ENCODE data around the gene TNC. TPM values are rescaled to one million over a fixed set of nuclear protein-coding genes. Genes with fewer than 3 reads are reported as not detected.

The TNC gene
- total RNA-seq, 1 donor from 2014 or later = 289 TPM

GRCh38 chr9:115033800-115034199 lies 84.2 kb downstream of the TNC start:
- TF ChIP-seq CTCF (IDR thresholded peaks at IDR 0.05; ENCODE audit: insufficient read depth, low read length, poor library complexity, severe bottlenecking) = no peak
- peaks cover 1% of the 10 kb centered on the region for H3K36me3 ChIP-seq (ENCODE audit: control insufficient read depth, insufficient read depth, low read length)
- no peak for DNase-seq (ENCODE audit: low read depth)
- no peak overlapping the region for H3K4me3 ChIP-seq (ENCODE audit: low read depth, low read length)
- no peaks in the 10 kb centered on the region for H3K27me3 ChIP-seq (ENCODE audit: control insufficient read depth, insufficient read depth, low read length)

GRCh38 chr9:115032296-115032695 lies 85.7 kb downstream of the TNC start:
- no peak for TF ChIP-seq CTCF (IDR thresholded peaks at IDR 0.05; ENCODE audit: insufficient read depth, low read length, poor library complexity, severe bottlenecking)
- H3K36me3 ChIP-seq (ENCODE audit: control insufficient read depth, insufficient read depth, low read length) = no peaks in the 10 kb centered on the region
- no peaks in the 10 kb centered on the region for H3K27me3 ChIP-seq (ENCODE audit: control insufficient read depth, insufficient read depth, low read length)
- no peak for DNase-seq (ENCODE audit: low read depth)
- H3K4me3 ChIP-seq (ENCODE audit: low read depth, low read length) = no peak overlapping the region

GRCh38 chr9:115030006-115030405 lies 88.0 kb downstream of the TNC start:
- H3K36me3 ChIP-seq (ENCODE audit: control insufficient read depth, insufficient read depth, low read length) = peaks cover 1% of the 10 kb centered on the region
- TF ChIP-seq CTCF (IDR thresholded peaks at IDR 0.05; ENCODE audit: insufficient read depth, low read length, poor library complexity, severe bottlenecking) = no peak

GRCh38 chr9:115025721-115026120 lies 92.2 kb downstream of the TNC start:
- no peaks in the 10 kb centered on the region for H3K27me3 ChIP-seq (ENCODE audit: control insufficient read depth, insufficient read depth, low read length)
- peaks cover 3% of the 10 kb centered on the region for H3K36me3 ChIP-seq (ENCODE audit: control insufficient read depth, insufficient read depth, low read length)
- TF ChIP-seq CTCF (IDR thresholded peaks at IDR 0.05; ENCODE audit: insufficient read depth, low read length, poor library complexity, severe bottlenecking) = no peak
- H3K4me3 ChIP-seq (ENCODE audit: low read depth, low read length) = no peak overlapping the region
- DNase-seq (ENCODE audit: low read depth) = no peak

More at GRCh38 chr9:115030006-115030405, 88.0 kb downstream of the TNC start:
- DNase-seq (ENCODE audit: low read depth) = no peak
- no peaks in the 10 kb centered on the region for H3K27me3 ChIP-seq (ENCODE audit: control insufficient read depth, insufficient read depth, low read length)
- H3K4me3 ChIP-seq (ENCODE audit: low read depth, low read length) = no peak overlapping the region

GRCh38 chr9:115024925-115025535 lies 92.9 kb downstream of the TNC start:
- H3K4me3 ChIP-seq (ENCODE audit: low read depth, low read length) = no peak overlapping the region
- peaks cover 3% of the 10 kb centered on the region for H3K36me3 ChIP-seq (ENCODE audit: control insufficient read depth, insufficient read depth, low read length)
- TF ChIP-seq CTCF (IDR thresholded peaks at IDR 0.05; ENCODE audit: insufficient read depth, low read length, poor library complexity, severe bottlenecking) = no peak
- no peak for DNase-seq (ENCODE audit: low read depth)
- no peaks in the 10 kb centered on the region for H3K27me3 ChIP-seq (ENCODE audit: control insufficient read depth, insufficient read depth, low read length)

Measured in kidney epithelial cell (primary cell).